Lung (tissue), 12 donors: ENCODE results near the gene XCL2. TPM values are rescaled to one million over a fixed set of nuclear protein-coding genes. Genes with fewer than 3 reads are reported as not detected.

Source experiments
- ATAC-seq: fragments of 200-7000 bp; cut with Tn5 transposase; one replicate; pipeline ENCODE4 v1.9.1; 2020; ENCODE audit warnings: moderate number of reproducible peaks; ENCODE audit not compliant: insufficient read depth, low FRiP score
- DNase-seq, 3 donors: peaks; one replicate each; pipeline ENCODE4 v3.0.0-alpha.2; 2013 to 2017
- H3K27ac ChIP-seq, 2 donors: one replicate each; pipeline ENCODE4 v1.5.1; 2013; ENCODE audit warnings: mild to moderate bottlenecking in 2 of 2, moderate library complexity in 2 of 2, control low read depth in 1 of 2, inconsistent platforms in 1 of 2, low read depth in 1 of 2, low read length in 1 of 2
- H3K27me3 ChIP-seq, 3 donors: one replicate each; pipeline ENCODE4 v1.5.1; 2013; ENCODE audit warnings: low read length in 2 of 3; ENCODE audit not compliant: control insufficient read depth in 3 of 3, insufficient read depth in 3 of 3
- H3K36me3 ChIP-seq, 4 donors: one replicate each; pipeline ENCODE4 v1.5.1; 2013; ENCODE audit warnings: low read length in 4 of 4, mild to moderate bottlenecking in 1 of 4, moderate library complexity in 1 of 4; ENCODE audit not compliant: control insufficient read depth in 4 of 4, insufficient read depth in 4 of 4
- H3K4me1 ChIP-seq, 5 donors: one replicate each; pipeline ENCODE4 v1.5.1; 2013; ENCODE audit warnings: low read length in 5 of 5, mild to moderate bottlenecking in 2 of 5, moderate library complexity in 1 of 5; ENCODE audit not compliant: control insufficient read depth in 5 of 5, insufficient read depth in 5 of 5
- H3K4me3 ChIP-seq: one replicate; pipeline ENCODE4 v1.5.1; 2013; ENCODE audit warnings: mild to moderate bottlenecking, control low read depth, moderate library complexity
- H3K9ac ChIP-seq, 2 donors: one replicate each; pipeline ENCODE4 v1.5.1; 2013; ENCODE audit warnings: low read length in 2 of 2, control low read depth in 1 of 2; ENCODE audit not compliant: insufficient read depth in 1 of 2
- H3K9me3 ChIP-seq, 4 donors: one replicate each; pipeline ENCODE4 v1.5.1; 2013; ENCODE audit warnings: low read length in 3 of 4, mild to moderate bottlenecking in 1 of 4, moderate library complexity in 1 of 4; ENCODE audit not compliant: control insufficient read depth in 4 of 4, insufficient read depth in 3 of 4
- CTCF ChIP-seq: IDR thresholded peaks from 2 replicates; pipeline ENCODE4 v1.5.1; 2012; ENCODE audit warnings: mild to moderate bottlenecking; ENCODE audit errors: control extremely low read depth, extremely low read depth
- WGBS, 2 donors: extraction: QIAGEN DNeasy Blood & Tissue Kit; methylation state at CpG; one replicate each; pipeline ENCODE4 v1.1.7; 2013; 5-methylcytosine and 5-hydroxymethylcytosine counted together
- polyA plus RNA-seq, 2 donors: library from polyadenylated mRNA; stranded (reverse); fragments of 200-250 nt; gene quantifications; one replicate each; pipeline ENCODE4 v1.2.1, GENCODE V29; 2013
- total RNA-seq, 2 donors: library from RNA; depleted of rRNA in 1 of 2; stranded (reverse); fragments of >200 nt in 1 of 2; gene quantifications; one replicate each; pipeline ENCODE4 v1.2.1, GENCODE V29; 2014 to 2021
- donor health status: control.
- donor health status: control.
- donor health status: Bipolar disorder and iron deficiency.
- donor health status: healthy.
- donor health status: DM: yes; HTN: yes; CAD: no.

Gene XCL2
- total and polyA plus RNA-seq, 4 donors: 0.41 to 4.6 (median 0.92) TPM

GRCh38 chr1:168554603-168555483 lies 11.0 kb upstream of the XCL2 start:
- ATAC-seq: no peak
- Histone ChIP-seq H3K4me3 (no peak overlapping the region), H3K27me3 (no peaks in the 10 kb centered on the region), H3K9me3 (no peaks in the 10 kb centered on the region), H3K36me3 (no peaks in the 10 kb centered on the region), H3K9ac (no peak overlapping the region), H3K27ac (no peak overlapping the region), H3K4me1 (no peaks in the 10 kb centered on the region)
- WGBS, 2 donors: 58 to 74% methylated on average over 5 of the region's 5 CpGs
- no peak for DNase-seq
- no peak for TF ChIP-seq CTCF

GRCh38 chr1:168553680-168554553 lies 10.1 kb upstream of the XCL2 start:
- H3K4me1 ChIP-seq: no peaks in the 10 kb centered on the region
- H3K27ac ChIP-seq: no peak overlapping the region
- ATAC-seq: no peak
- 70 to 87% methylated on average over 5 of the region's 5 CpGs for WGBS, 2 donors
- no peak overlapping the region for H3K4me3 ChIP-seq
- H3K36me3 ChIP-seq: no peaks in the 10 kb centered on the region
- DNase-seq: no peak
- H3K9me3 ChIP-seq: no peaks in the 10 kb centered on the region
- no peak overlapping the region for H3K9ac ChIP-seq
- no peak for TF ChIP-seq CTCF
- no peaks in the 10 kb centered on the region for H3K27me3 ChIP-seq

- H3K27me3 ChIP-seq: no peaks in the 10 kb centered on the region
- H3K36me3 ChIP-seq: no peaks in the 10 kb centered on the region
- no peaks in the 10 kb centered on the region for H3K9me3 ChIP-seq
- WGBS, 2 donors: 93 to 96% methylated on average over 6 of the region's 6 CpGs
- no peak for DNase-seq
- no peak overlapping the region for H3K9ac ChIP-seq
- ATAC-seq: no peak
- no peak for TF ChIP-seq CTCF
- no peak overlapping the region for H3K4me3 ChIP-seq
- no peaks in the 10 kb centered on the region for H3K4me1 ChIP-seq
- H3K27ac ChIP-seq: no peak overlapping the region
These were observed 9.2 kb upstream of the XCL2 start for GRCh38 chr1:168552961-168553360.
